Mononuclear cell (primary cell): ENCODE measurements around the gene NFKB1. TPM values are rescaled to one million over a fixed set of nuclear protein-coding genes. Genes with fewer than 3 reads are reported as not detected.

Source experiments
- H3K27me3 ChIP-seq: 2 replicates; pipeline ENCODE4 v1.6.0; 2011; ENCODE audit warnings: low read length, control low read depth; ENCODE audit not compliant: insufficient read depth
- H3K4me1 ChIP-seq: 2 replicates; pipeline ENCODE4 v1.5.1; 2011; ENCODE audit warnings: mild to moderate bottlenecking, low read length, control low read depth; ENCODE audit not compliant: insufficient read depth
- H3K4me3 ChIP-seq: 2 replicates; pipeline ENCODE4 v1.5.1; 2011; ENCODE audit warnings: mild to moderate bottlenecking, low read length, moderate library complexity
- H3K9me3 ChIP-seq: 2 replicates; pipeline ENCODE4 v1.5.1; 2011; ENCODE audit warnings: low read depth, mild to moderate bottlenecking, control low read depth, low read length
- total RNA-seq: library from RNA; depleted of rRNA; stranded (reverse); fragments of >200 nt; gene quantifications from one replicate; pipeline ENCODE4 v1.2.3, GENCODE V29; 2012

The NFKB1 gene
- total RNA-seq, 1 donor: 225 TPM

DNA sequence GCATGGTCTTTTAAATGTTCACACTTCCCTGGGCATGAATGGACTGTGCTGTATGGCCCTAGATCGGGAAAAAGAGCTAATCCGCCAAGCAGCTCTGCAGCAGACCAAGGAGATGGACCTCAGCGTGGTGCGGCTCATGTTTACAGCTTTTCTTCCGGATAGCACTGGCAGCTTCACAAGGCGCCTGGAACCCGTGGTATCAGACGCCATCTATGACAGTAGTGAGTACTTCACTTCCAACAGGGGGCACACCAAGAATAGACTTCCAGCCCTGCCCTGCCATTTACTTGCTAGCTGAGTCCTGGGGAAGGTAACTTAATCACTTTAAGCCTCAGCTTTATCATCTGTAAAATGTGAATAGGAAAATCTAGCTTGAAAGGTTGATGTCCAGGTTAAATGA lies 77.7 kb downstream of the NFKB1 start:
- H3K27me3 ChIP-seq: no peaks in the 10 kb centered on the region
- H3K4me1 ChIP-seq: peaks cover 6% of the 10 kb centered on the region
- no peaks in the 10 kb centered on the region for H3K9me3 ChIP-seq
- H3K4me3 ChIP-seq: no peak overlapping the region

DNA sequence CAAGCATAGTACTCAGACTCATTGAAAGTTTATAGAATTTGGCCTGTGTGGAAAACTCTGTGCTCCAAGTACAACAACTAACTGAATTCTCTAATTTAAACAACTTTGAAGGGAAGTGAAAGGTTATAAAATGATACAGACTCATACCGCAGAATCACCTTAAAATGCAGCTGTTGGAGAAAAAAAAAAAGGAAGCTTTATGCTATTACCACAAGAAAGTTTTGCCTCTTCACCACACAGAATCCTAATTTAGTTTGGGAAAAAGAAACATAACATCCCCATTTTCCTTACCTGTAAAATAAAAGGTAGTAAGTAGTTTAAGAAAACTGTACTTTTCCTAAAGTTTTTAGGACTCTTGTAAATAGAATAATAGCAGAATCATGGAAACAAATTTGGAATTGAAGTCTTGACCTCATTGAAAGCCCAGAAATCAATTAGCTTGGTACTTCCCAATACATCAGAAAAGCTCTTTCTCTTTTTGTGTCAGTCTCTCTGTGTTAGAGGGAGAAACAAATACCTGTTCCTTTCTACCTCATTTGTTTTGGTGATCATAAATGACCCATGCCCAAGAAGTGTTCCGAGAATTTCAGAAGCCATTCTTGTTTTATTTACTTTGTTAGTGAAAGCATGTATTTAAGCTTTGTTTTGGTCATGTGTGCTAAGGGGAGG lies 78.8 kb downstream of the NFKB1 start:
- no peaks in the 10 kb centered on the region for H3K9me3 ChIP-seq
- no peaks in the 10 kb centered on the region for H3K4me1 ChIP-seq
- H3K4me3 ChIP-seq: no peak overlapping the region
- no peaks in the 10 kb centered on the region for H3K27me3 ChIP-seq

GRCh38 chr4:102580463-102580842 lies 79.3 kb downstream of the NFKB1 start:
- H3K4me1 ChIP-seq: no peaks in the 10 kb centered on the region
- no peaks in the 10 kb centered on the region for H3K27me3 ChIP-seq
- no peaks in the 10 kb centered on the region for H3K9me3 ChIP-seq
- H3K4me3 ChIP-seq: no peak overlapping the region

DNA sequence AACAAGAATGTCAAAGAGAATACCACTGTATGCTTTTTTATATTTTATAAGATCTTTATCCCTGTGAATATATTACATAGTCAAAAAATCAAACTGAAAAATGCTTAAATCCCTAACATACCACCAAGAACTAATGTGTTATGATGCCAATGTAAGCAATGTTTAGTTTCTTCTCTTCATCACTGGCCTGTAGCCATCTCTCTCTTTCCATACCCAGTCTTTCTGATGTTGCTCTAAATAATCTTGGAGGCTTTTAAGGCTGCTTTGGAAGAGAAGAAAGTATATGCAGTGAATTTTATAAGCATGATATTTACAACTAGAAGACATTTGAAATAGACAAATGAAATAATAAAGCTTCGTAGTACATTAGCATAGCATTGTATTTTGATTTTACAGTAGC lies 82.9 kb downstream of the NFKB1 start:
- Histone ChIP-seq H3K27me3 (no peaks in the 10 kb centered on the region), H3K4me1 (peaks cover 15% of the 10 kb centered on the region), H3K9me3 (no peaks in the 10 kb centered on the region), H3K4me3 (no peak overlapping the region)

DNA sequence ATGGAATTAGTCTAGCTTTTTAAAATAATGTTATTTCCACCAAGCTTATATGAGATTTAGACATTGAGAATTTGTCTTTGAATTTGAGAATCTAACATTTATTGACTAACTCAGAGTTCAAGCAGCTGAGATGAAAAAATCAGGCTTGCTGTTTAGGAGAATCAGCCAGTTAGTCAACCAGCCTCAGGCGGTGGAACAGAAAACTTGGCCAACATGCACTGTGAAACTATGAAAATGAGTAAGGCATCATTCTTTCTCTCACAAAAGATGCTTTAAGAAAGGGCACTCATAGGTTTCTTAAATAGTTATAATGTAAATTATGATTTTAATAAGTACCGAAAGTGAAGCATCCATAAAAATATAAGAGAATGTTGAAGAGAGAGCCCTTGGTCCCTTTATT lies 84.2 kb downstream of the NFKB1 start:
- H3K27me3 ChIP-seq: no peaks in the 10 kb centered on the region
- H3K9me3 ChIP-seq: no peaks in the 10 kb centered on the region
- no peak overlapping the region for H3K4me3 ChIP-seq
- peaks cover 15% of the 10 kb centered on the region for H3K4me1 ChIP-seq

GRCh38 chr4:102586002-102586643 lies 85.0 kb downstream of the NFKB1 start:
- Histone ChIP-seq H3K27me3 (no peaks in the 10 kb centered on the region), H3K9me3 (no peaks in the 10 kb centered on the region), H3K4me3 (no peak overlapping the region), H3K4me1 (peaks cover 20% of the 10 kb centered on the region)

- Histone ChIP-seq H3K27me3 (no peaks in the 10 kb centered on the region), H3K9me3 (no peaks in the 10 kb centered on the region), H3K4me3 (no peak overlapping the region), H3K4me1 (peaks cover 21% of the 10 kb centered on the region)
These were observed 85.5 kb downstream of the NFKB1 start for GRCh38 chr4:102586644-102587021.

DNA sequence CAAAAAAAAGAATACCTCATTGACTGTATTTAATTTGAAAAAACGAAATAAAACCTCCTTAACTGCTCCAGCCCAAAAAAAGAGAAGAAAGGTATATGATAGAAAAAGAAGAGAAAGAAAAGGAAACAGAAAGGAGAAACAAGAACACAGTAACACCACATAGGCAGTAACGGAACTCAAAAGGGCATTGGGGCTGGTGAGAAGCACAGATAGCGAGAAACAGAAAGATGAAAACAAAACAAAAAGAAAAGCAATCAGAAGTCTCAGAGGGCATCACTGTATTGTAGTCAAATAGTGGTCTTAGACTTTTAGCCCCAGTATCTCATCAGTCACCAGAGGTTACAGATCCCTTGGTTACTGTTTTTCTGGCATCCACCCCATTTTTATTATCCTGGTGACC lies 88.6 kb downstream of the NFKB1 start:
- Histone ChIP-seq H3K4me1 (peaks cover 27% of the 10 kb centered on the region), H3K9me3 (no peaks in the 10 kb centered on the region), H3K4me3 (no peak overlapping the region), H3K27me3 (no peaks in the 10 kb centered on the region)

DNA sequence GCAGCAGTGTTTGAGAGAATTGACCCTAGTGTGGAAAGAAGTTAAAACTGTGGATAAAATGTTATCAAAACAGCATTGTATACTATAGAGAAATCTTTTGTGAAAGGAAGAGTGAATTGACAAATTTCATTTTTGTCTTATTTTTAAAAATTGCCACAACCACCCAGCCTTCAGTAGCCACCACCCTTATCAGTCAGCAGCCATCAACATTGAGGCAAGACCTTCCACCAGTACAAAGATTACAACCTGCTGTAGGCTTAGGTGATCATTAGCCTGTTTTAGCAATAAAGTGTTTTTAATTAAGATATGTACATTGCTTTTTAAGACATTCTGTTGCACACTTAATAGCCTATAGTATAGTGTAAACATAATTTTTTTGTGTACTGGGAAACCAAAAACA lies 91.1 kb downstream of the NFKB1 start:
- H3K4me3 ChIP-seq: no peak overlapping the region
- peaks cover 12% of the 10 kb centered on the region for H3K4me1 ChIP-seq
- no peaks in the 10 kb centered on the region for H3K9me3 ChIP-seq
- no peaks in the 10 kb centered on the region for H3K27me3 ChIP-seq

DNA sequence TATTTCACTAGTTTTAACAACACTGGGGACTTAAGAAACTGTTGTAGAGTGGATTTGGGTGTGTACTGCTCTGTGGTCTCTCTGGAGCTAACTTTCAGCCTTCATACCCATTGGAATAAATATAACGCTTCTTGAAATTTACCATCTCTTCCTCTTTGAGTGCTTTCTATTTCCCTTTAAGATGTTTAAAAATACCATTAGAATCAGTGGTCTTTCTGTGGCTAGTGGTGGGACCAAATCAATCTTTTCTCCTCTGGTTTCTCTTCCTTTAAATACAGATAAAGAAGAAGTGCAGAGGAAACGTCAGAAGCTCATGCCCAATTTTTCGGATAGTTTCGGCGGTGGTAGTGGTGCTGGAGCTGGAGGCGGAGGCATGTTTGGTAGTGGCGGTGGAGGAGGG lies 92.0 kb downstream of the NFKB1 start:
- Histone ChIP-seq H3K4me1 (peaks cover 12% of the 10 kb centered on the region), H3K27me3 (no peaks in the 10 kb centered on the region), H3K4me3 (no peak overlapping the region), H3K9me3 (no peaks in the 10 kb centered on the region)

DNA sequence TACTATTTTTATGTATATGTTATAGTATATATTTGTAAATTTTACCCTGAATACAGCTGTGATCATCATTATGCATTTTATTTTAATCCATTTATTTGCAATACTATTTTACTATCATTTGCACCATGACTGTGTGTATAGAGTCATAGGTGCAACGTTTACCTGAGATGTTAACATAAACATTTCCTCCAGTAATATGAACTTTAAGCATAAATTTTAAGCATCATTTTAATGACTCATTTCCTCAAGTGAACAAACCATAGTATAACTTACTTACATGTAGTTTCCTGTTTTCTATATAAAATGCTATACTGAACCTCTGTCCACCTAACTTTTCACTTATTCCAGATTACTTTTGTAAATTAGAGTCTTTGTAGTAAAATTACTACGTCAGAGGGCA lies 92.8 kb downstream of the NFKB1 start:
- Histone ChIP-seq H3K9me3 (no peaks in the 10 kb centered on the region), H3K27me3 (no peaks in the 10 kb centered on the region), H3K4me1 (peaks cover 15% of the 10 kb centered on the region), H3K4me3 (no peak overlapping the region)

GRCh38 chr4:102596532-102596931 lies 95.4 kb downstream of the NFKB1 start:
- Histone ChIP-seq H3K4me3 (no peak overlapping the region), H3K9me3 (no peaks in the 10 kb centered on the region), H3K4me1 (peaks cover 15% of the 10 kb centered on the region), H3K27me3 (no peaks in the 10 kb centered on the region)

GRCh38 chr4:102598086-102598761 lies 97.1 kb downstream of the NFKB1 start:
- no peaks in the 10 kb centered on the region for H3K27me3 ChIP-seq
- no peaks in the 10 kb centered on the region for H3K9me3 ChIP-seq
- H3K4me3 ChIP-seq: no peak overlapping the region
- H3K4me1 ChIP-seq: peaks cover 11% of the 10 kb centered on the region

DNA sequence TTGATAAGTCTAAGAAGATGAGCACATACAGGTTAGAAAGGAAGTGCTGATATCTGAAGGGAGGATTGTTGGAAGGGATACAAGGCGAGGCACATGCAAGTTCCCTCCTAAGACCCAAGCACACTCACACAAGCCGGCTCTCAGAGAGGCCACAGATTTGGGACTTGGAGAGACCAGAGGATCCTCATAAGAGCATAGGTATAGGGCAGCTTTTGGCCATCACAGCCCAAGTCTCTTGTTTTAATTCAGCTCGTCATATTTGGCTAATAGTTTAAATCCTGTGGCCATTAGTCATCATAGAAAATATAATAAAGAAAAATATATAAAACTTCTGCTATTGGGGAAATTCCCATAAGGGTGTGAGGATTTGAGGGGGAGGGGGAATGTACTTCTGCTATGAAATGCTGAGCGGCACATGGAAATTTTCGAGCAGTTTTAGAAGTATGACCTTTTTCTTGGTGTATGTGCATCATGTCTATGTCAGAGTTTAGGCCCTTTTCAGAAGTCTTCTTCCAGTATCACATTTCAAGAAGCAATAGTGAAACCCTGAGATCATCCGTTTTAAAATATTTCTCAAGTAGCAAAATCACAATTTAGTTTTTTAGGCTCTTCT lies 97.7 kb downstream of the NFKB1 start:
- Histone ChIP-seq H3K9me3 (no peaks in the 10 kb centered on the region), H3K4me1 (peaks cover 9% of the 10 kb centered on the region), H3K27me3 (no peaks in the 10 kb centered on the region), H3K4me3 (no peak overlapping the region)

DNA sequence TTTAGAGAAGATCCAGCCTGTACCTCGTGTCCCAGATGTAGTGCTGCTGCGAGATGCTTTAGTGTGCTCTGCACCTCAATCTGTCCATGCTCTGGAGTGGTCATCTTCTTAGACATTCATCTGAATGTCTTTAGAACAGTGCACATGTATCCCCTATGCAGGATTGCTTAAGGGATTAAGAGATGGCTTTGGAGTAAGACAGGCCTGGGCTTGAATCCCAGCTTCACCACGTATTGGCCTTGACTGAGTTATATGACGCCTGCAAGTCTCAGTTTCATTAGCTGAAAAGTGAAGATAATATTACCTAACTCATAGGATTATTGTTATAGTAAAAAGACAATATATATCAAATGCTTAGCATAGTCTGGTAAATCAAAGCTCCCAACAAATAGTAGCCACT lies 98.3 kb downstream of the NFKB1 start:
- Histone ChIP-seq H3K4me1 (peaks cover 9% of the 10 kb centered on the region), H3K9me3 (no peaks in the 10 kb centered on the region), H3K27me3 (no peaks in the 10 kb centered on the region), H3K4me3 (no peak overlapping the region)
